Medulla oblongata (tissue), 1 donor: ENCODE results near the gene RMND5A.

Source experiments
- DNase-seq: peaks from one replicate; pipeline ENCODE4 v3.0.0-alpha.2; 2015; ENCODE audit errors: extremely low spot score

The RMND5A gene

GRCh38 chr2:86790676-86791572, 70.8 kb downstream of the RMND5A start, which contains the start of gene CD8A:
Gene CD8A, minus strand, starts transcription at chr2:86790913. Its CDS starts 88 bp downstream, at chr2:86790825.
- no peak for DNase-seq

DNA sequence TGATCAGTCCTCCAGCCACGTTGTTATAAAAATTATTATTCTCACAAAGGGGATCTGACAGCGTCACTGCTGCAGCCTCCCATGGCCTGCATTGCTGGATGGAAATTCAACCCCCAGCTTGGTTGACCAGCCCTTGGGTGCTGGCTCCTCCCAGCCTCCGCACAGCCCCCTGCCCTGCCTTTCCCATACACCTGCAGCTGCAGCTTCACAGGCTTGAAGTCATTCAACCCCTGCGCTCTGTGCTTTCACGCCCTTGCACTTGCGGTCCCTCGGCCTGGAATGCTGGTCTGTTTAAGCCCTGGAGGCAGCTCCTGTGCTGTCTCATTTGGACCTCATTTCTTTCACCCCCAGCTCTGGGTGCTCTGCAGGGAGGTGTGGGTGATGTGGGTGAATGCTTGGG, 71.5 kb downstream of the RMND5A start:
- no peak for DNase-seq

- DNase-seq: no peak
These were observed 73.7 kb downstream of the RMND5A start for GRCh38 chr2:86793752-86794151.

DNA sequence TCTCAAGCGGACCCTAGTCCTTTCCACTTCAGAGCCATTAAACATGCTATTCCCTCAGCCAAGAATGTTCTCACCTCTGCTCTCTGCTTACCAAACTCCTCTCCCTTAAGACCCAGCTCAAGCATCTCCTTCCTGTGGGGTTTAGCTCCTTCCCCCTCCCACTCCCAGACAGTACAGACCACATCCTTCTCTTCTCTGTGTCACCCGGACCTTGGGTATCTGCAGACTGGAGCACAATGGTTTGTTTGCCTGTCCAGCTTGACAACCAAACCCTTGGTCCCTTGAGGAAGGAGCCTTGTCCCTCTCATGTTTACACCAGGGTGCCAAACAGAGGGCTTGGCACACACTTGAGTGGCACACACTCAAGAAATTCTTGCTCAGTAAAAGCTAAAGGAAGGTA, 74.8 kb downstream of the RMND5A start:
- DNase-seq: no peak

- DNase-seq: no peak
These were observed 80.9 kb downstream of the RMND5A start for GRCh38 chr2:86800856-86801567.

DNA sequence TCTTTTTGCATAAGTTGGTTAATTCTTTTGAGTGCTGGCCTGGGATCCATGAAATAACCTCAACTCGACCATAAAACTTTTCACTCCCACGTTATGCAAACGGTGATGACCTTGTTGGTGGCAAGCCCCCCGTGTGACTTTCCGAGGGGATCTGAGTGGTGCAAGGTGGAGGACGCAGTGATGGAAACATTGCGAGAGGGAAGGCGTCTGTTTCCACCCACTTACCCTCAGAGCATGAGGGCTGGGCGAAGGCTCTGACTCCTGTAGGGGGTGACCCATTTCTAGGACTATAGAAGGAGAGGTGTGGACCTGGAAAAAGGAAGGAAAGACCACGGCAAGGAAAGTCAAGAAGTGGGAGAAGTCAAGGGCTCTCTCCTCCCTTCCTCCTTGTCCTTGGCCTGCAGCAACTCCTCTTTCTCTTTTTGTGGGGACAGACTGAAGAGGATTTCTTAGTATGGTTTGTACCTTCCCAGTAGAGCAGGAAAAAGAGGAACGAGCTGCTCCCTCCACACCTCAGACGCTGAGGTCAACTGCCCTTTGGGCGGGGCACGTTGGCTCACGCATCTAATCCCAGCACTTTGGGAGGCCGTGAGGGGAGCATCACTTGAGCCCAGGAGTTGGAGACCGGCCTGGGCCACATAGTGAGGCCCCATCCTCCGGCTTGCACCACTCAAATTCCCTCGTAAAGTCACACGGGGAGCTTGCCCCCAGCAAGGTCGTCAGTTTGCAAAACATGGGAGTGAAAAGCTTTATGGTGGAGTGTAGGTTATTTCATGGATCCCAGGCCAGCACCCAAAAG, 86.2 kb downstream of the RMND5A start:
- no peak for DNase-seq

GRCh38 chr2:86807133-86807467, 87.0 kb downstream of the RMND5A start:
- no peak for DNase-seq

DNA sequence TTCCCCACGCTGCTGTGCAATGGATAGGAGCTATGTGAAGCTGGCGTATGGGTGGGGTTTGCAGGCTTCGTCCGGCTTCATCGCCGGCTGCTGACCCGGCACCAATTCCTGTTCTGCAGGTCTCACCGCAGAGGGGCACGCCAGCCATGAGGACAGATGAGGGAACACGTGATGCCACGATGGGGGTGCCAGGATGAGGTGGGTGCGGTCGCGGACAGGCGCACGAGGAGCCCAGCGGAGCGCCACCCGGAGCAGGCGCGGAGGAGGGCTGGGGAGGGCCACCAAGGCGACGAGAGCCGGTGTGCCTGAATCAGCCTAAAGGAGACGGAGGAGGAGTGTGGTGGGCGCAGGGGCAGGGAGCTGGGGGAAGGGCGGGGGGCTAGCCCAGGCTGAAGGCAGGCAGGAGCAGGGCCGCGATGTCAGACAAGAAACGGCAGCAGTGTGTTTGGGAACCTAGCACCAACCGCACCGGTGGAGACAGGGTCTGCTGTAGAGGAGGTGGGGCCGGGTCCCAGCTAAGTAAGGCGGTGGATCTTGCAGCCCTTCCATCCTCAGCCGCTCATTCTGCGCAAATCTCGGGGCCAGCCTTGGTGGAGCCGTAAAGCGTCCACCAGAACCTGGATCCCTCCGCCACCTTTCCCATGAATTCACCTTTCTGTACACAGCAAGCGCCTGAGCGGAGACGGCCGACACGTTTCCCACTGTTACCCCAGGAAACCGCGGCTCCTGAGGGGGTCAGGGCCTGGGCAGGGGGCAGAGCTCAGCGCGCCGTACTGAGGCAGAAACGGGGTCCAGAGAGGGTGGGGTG, 87.6 kb downstream of the RMND5A start:
- no peak for DNase-seq

- peak; percentile 86 for DNase-seq
These were observed 88.4 kb downstream of the RMND5A start for GRCh38 chr2:86808315-86809161.

DNA sequence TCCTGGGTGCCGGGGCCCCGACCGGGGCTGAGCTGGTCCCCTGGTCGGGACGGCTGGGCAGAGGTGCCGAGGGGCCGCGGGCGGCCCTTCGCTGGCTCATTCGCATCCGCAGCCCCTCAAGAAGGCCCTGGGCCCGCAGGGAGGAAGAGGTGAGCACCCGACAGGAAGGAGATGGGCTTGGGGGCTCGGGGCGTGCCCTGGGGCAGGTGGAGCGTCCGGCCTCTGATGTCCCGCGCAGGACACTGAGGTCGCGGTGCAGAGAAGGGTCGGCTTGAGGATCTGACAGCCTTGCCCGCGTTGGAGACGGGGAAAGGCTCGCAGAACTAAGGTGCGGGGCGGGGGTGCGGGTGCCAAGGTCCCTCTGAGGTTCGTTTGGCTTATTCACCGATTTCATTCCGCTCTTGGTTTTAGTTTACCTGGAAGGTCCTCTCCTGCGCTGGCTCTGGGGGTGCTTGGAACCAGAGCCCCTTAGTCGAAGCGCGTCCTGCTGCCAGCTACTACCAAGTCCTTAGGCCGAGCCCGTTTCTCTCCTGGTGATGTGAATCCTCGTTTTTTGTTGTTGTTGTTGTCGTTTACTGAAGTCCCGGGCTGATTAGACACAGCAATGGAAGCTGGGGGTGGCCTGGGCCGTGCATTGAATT, 89.5 kb downstream of the RMND5A start:
- DNase-seq: no peak

GRCh38 chr2:86815611-86816010, 95.5 kb downstream of the RMND5A start:
- no peak for DNase-seq

DNA sequence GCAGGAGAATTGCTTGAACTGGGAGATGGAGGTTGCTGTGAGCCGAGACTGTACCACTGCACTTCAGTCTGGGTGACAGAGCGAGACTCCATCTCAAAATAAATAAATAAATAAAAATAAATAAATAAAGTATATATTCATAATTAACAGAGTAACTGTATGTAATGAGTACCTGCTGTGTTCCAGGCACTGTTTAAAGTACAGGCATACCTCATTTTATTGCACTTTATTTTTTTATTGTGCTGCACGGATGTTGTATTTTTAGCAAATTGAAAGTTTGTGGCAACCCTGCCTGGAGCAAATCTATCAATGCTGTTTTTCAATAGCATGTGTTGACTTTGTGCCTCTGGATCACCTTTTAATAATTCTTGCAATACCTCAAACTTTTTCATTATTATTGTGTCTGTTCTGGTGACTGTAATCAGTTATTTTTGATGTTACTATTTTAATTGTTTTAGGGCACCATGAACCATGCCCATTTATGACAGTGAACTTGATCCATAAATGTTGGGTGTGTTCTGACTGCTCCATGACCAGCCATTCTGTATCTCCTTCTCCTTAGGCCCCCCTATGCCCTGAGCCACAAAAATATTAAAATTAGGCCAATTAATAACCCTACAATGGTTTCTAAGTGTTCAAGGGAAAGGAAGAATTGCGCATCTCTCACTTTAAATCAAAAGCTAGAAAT, 98.2 kb downstream of the RMND5A start:
- DNase-seq: no peak

DNA sequence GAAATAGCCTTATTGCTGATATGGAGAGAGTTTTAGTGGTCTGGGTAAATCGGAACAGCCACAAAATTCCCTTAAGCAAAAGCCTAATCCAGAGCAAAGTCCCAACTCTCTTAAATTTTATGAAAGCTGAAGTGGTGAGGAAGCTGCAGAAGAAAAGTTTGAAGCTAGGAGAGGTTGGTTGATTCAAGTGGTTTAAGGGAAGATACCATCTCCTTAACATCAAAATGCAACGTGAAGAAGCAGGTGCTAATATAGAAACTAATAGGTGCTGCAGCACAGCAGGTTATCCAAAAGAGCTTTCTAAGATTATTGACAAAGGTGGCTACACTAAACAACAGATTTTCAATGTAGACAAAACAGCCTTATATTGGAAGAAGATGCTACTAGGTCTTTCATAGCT, 98.9 kb downstream of the RMND5A start:
- DNase-seq: no peak

DNA sequence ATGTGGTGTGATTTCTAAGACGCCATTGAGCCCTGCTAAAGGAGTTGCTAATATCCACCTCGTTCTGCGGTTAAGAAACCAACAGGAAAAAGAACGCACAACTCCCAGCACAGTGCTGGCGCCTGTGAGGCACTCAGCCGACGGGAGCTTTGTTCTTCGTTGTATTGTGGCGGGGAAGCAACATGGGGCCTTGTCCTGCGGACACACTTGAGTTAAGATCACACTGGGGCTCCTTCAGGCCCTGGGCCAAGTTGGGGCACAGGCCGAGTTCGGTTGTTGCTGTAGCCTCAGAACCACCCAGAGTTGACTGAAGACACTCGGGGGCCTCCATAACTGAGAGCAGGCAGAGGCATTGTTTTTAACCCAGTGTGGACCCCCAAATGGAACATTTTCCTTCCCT, 101.2 kb downstream of the RMND5A start:
- no peak for DNase-seq

DNA sequence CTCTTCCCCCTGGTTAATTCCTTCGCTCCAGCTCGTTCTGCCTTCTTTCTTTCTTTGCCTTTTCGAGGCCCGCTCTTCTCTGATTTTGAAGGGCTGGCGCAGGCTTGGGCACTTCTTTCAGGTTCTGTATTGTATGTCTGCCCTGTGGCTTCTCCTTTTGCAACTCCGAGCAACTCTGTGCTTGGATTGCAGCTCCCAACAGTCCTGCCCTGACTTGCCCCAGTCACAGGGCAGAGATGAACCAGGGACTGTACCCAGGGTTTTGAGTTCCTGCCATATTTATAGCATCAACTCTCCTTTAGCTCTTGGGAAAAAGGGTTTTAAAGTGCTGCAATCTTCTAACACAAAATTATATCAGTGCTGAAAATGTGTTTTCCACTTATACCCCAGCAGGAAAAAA, 101.8 kb downstream of the RMND5A start:
- DNase-seq: no peak

- no peak for DNase-seq
These were observed 102.7 kb downstream of the RMND5A start for GRCh38 chr2:86822668-86823345.

- DNase-seq: no peak
These were observed 105.1 kb downstream of the RMND5A start for GRCh38 chr2:86825036-86825692.

DNA sequence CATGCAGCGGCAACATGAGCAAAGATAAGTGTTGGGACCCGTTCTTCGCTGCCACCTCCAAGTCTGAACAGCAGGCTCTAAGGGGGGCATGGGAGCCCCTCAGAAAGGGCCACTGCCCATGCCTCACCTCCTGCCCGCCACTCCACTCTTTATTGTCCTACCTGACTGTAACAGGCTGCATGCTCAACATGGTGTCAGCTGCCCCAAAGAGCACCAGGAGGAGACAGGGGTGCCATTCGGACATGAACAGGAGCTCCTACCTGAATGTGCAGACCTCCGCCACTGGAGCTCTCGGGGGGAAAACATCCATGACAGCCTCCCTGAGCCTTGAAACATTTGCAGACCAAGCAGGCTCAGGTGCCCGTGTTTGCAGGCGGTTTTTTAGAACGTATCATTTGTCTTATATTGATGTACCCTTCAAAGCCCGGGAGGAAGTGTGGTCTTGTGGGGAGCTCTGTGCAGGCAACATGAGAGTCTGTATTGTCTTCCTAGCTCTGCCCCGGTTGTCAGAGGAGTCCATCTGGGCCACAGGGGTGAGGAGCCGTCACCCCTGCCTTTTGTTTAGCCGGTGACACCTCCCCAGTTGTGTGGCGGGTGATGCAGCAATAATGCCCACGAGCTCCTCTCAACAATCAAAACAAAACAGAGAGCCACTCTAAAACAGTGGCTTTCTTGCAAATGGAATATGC, 105.7 kb downstream of the RMND5A start:
- no peak for DNase-seq
